Colonic mucosa (tissue), 4 donors: ENCODE data around the gene HMX3. TPM values are rescaled to one million over a fixed set of nuclear protein-coding genes. Genes with fewer than 3 reads are reported as not detected.
A peak's percentile ranks its signal among the peaks of the same experiment; 100 is the strongest.

Experiments used
- DNase-seq: peaks from one replicate; pipeline ENCODE4 v3.0.0-alpha.2; 2020
- H3K27ac ChIP-seq: fragments of 200-600 bp; one replicate; pipeline ENCODE4 v1.8.0; 2021
- H3K27me3 ChIP-seq: fragments of 200-600 bp; one replicate; pipeline ENCODE4 v1.8.0; 2021
- H3K36me3 ChIP-seq: fragments of 200-600 bp; one replicate; pipeline ENCODE4 v1.8.0; 2021
- H3K4me1 ChIP-seq: fragments of 200-600 bp; one replicate; pipeline ENCODE4 v1.8.0; 2021; ENCODE audit warnings: mild to moderate bottlenecking
- H3K4me3 ChIP-seq: fragments of 200-600 bp; one replicate; pipeline ENCODE4 v1.8.0; 2021
- H3K9ac ChIP-seq, 2 donors: one replicate each; pipeline ENCODE4 v1.7.0; 2013; ENCODE audit warnings: control low read depth in 2 of 2, low read depth in 2 of 2, low read length in 2 of 2
- H3K9me3 ChIP-seq: fragments of 200-600 bp; one replicate; pipeline ENCODE4 v1.8.0; 2021
- CTCF ChIP-seq: fragments of 200-600 bp; IDR thresholded peaks from one replicate; pipeline ENCODE4 v1.8.0; 2022; ENCODE audit warnings: antibody characterized with exemption, mild to moderate bottlenecking
- intact Hi-C: fragments of 100-400 bp; cut with DNase I; formaldehyde crosslinking; loops from one replicate; pipeline ENCODE4 v1.14.1; 2022
- total RNA-seq, 2 donors: library from RNA; stranded (reverse); fragmentation: NEBNext Ultra II Directional in 1 of 2; extraction: Animal tissue kit (Norgen Biotek cat#: 25700) in 1 of 2; gene quantifications; one replicate each; pipeline ENCODE4 v1.2.1, GENCODE V29; 2021
- donor health status: healthy.
- donor health status: DM: no; HTN: no; CAD: no.
- donor health status: DM: no; HTN: no; CAD: no.

Gene HMX3
- total RNA-seq, 2 donors from 2014 or later: 0.35 to 0.64 TPM

DNA sequence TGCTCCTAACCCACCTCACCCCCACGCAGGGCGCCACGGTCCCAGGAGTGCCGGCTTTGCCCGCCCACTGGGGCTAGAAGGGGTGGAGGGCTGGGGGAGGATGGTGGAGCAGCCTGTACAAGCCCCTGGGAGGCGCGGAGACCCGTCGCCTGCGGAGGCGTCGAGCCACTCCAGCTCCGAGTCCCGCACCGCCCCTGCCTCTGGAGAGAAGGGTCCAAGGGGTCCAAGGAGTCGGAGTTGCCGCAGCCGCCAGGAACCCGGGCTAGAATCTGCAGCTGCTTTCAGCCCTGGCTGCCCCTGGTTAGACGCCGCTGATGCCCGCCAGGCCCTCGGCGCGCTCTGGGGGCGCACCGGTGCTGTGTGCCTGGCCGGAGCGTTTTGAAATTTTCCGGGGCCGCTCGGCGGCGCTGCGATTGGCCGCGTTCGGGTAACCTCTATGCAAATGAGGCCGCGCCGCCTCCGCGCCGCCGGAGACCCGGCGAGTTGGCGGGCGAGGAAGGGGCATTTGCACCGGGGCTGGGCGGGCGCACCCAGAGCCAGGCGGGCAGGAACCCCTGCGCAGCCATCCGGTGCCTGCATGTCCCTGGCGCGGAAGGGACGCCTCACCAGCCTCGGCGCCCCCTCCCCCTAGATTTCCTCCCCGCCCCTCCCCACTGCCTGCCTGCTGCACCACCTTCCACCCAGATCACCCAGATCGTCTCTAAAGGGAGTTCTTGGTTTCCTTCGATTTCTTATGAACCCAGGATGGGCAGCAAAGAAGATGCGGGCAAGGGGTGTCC lies 12.1 kb downstream of the HMX3 start, which contains the start of gene HMX2:
TSS of gene HMX2 (plus strand) at position 502 of the 779 bp plus-strand sequence. CDS start at position 745, 243 bp downstream.
- intact Hi-C loops: no loop called here
- no peak within 1 kb of the TSS for H3K9ac ChIP-seq
- TF ChIP-seq CTCF: no peak
- H3K27me3 ChIP-seq: peaks cover 93% of the 10 kb centered on the region
- no peak for DNase-seq
- peaks cover 26% of the 10 kb centered on the region for H3K4me1 ChIP-seq
- H3K4me3 ChIP-seq: peak within 1 kb of the TSS; percentile 5
- H3K36me3 ChIP-seq: no peaks in the 10 kb centered on the region
- H3K9me3 ChIP-seq: no peaks in the 10 kb centered on the region
- no peak within 1 kb of the TSS for H3K27ac ChIP-seq

- peak overlapping the region; percentile 5 for H3K4me3 ChIP-seq
- no peaks in the 10 kb centered on the region for H3K9me3 ChIP-seq
- no peak for DNase-seq
- no peaks in the 10 kb centered on the region for H3K36me3 ChIP-seq
- no peak overlapping the region for H3K27ac ChIP-seq
- H3K4me1 ChIP-seq: peaks cover 26% of the 10 kb centered on the region
- peaks cover 85% of the 10 kb centered on the region for H3K27me3 ChIP-seq
- intact Hi-C loops: no loop called here
- no peak for TF ChIP-seq CTCF
- H3K9ac ChIP-seq: no peak overlapping the region
Observed at GRCh38 chr10:123148414-123149161, 12.8 kb downstream of the HMX3 start.

DNA sequence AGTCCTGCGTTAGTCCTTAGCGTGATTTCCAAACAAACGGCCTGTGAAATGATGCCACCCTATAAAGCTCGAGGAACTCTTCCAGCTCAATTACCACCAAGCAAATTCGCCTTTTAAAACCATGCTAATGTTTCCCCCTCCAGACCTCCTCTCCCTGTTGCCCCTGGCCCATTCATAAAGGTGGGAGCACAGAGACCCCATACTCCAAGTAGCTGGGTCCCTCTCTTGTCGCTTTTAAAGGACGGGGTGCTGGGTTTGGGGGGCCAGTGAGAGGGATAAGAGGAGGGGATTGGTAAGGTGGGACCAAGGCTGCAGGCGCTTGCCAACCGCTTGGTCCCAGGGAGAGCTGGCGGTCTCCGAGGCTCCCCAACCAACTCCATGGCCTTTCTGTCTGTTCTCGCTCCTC lies 13.4 kb downstream of the HMX3 start:
- H3K9ac ChIP-seq: no peak overlapping the region
- intact Hi-C loops: no loop called here
- H3K27me3 ChIP-seq: peaks cover 80% of the 10 kb centered on the region
- no peaks in the 10 kb centered on the region for H3K9me3 ChIP-seq
- DNase-seq: no peak
- peak overlapping the region; percentile 35 for H3K4me3 ChIP-seq
- H3K27ac ChIP-seq: no peak overlapping the region
- no peaks in the 10 kb centered on the region for H3K36me3 ChIP-seq
- TF ChIP-seq CTCF: no peak
- H3K4me1 ChIP-seq: peaks cover 26% of the 10 kb centered on the region

DNA sequence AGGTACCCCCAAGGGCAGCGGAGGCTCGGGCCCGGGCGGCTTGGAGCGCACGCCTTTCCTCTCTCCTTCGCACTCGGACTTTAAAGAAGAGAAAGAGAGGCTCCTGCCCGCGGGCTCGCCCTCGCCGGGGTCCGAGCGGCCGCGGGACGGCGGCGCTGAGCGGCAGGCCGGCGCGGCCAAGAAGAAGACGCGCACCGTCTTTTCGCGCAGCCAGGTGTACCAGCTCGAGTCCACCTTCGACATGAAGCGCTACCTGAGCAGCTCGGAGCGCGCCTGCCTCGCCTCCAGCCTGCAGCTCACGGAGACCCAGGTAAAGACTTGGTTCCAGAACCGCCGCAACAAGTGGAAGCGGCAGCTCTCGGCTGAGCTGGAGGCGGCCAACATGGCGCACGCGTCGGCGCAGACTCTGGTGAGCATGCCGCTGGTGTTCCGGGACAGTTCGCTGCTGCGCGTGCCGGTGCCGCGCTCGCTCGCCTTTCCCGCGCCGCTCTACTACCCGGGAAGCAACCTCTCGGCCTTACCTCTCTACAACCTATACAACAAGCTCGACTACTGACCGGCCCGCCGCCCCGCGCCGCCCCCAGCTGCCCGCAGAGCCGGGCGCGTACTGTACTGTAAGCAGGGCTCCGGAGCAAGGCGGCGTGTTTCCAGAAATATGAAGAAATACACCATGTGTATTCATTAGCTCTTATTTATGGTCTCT lies 13.9 kb downstream of the HMX3 start:
- intact Hi-C loops: loop anchor here (10.0 kb wide), 1 partner anchor 165 kb away; the partner anchor contains the start of gene PSTK
- Histone ChIP-seq H3K27ac (no peak overlapping the region), H3K36me3 (no peaks in the 10 kb centered on the region), H3K9me3 (no peaks in the 10 kb centered on the region), H3K4me3 (peak overlapping the region; percentile 35), H3K4me1 (peaks cover 26% of the 10 kb centered on the region), H3K9ac (peak overlapping the region in 1 of 2 donors; percentile 19), H3K27me3 (peaks cover 75% of the 10 kb centered on the region)
- DNase-seq: peak; percentile 19
- TF ChIP-seq CTCF: no peak
